Testis (tissue), 3 donors: Measurements from ENCODE around the gene IKZF1. TPM values are rescaled to one million over a fixed set of nuclear protein-coding genes. Genes with fewer than 3 reads are reported as not detected.

Experiments
- DNase-seq: peaks from one replicate; pipeline ENCODE4 v3.0.0-alpha.2; 2019
- H3K27ac ChIP-seq, 2 donors: fragments of 200-600 bp; sonication (generic); one replicate each; pipeline ENCODE4 v1.5.1; 2019
- H3K27me3 ChIP-seq: fragments of 200-600 bp; sonication (generic); one replicate; pipeline ENCODE4 v1.5.1; 2019
- H3K36me3 ChIP-seq: fragments of 200-600 bp; sonication (generic); one replicate; pipeline ENCODE4 v1.5.1; 2017; ENCODE audit warnings: low read depth; ENCODE audit errors: missing control alignments
- H3K4me1 ChIP-seq: fragments of 200-600 bp; sonication (generic); one replicate; pipeline ENCODE4 v1.5.1; 2019
- H3K4me3 ChIP-seq, 2 donors: fragments of 200-600 bp; sonication (generic); one replicate each; pipeline ENCODE4 v1.5.1; 2017 to 2019
- H3K9me3 ChIP-seq: fragments of 200-600 bp; sonication (generic); one replicate; pipeline ENCODE4 v1.5.1; 2017
- POLR2A ChIP-seq: fragments of 450-650 bp; IDR thresholded peaks from one replicate; pipeline ENCODE4 v1.6.1; 2017; ENCODE audit warnings: antibody characterized with exemption, mild to moderate bottlenecking, moderate library complexity
- WGBS, 2 donors: methylation state at CpG; one replicate each; pipeline ENCODE4 v1.1.5; 2018; 5-methylcytosine and 5-hydroxymethylcytosine counted together
- intact Hi-C: fragments of 100-400 bp; cut with DNase I; formaldehyde crosslinking; loops from one replicate; pipeline ENCODE4 v1.15.1; 2023; ENCODE audit warnings: low total_unique reads
- polyA plus RNA-seq: library from polyadenylated mRNA; stranded (reverse); fragments of 350-450 nt; fragmentation: Illumina TruSeq; extraction: RNeasy Lipid Tissue Mini Kit (QIAGEN cat#74804); gene quantifications from one replicate; pipeline ENCODE4 v1.2.3, GENCODE V29; 2014; ENCODE audit warnings: low read depth, low replicate concordance; ENCODE audit not compliant: insufficient read depth
- total RNA-seq, 2 donors: library from RNA; depleted of rRNA; stranded (reverse); fragments of >200 nt; gene quantifications; one replicate each; pipeline ENCODE4 v1.2.3, GENCODE V29; 2016
- TF ChIP-seq, protein P1 (sequence below), 3 experiments: fragments of 450-650 bp in 2 of 3; fragments of 200-600 bp in 1 of 3; sonication (generic) in 1 of 3; IDR thresholded peaks; one replicate each; pipeline ENCODE4 v1.5.1; 2016 to 2019; ENCODE audit warnings: antibody characterized with exemption in 3 of 3, mild to moderate bottlenecking in 2 of 3, moderate library complexity in 1 of 3

IKZF1 gene
- total and polyA plus RNA-seq, 3 donors from 2014 or later, result 4.2 to 10.4 (median 9.9) TPM

DNA sequence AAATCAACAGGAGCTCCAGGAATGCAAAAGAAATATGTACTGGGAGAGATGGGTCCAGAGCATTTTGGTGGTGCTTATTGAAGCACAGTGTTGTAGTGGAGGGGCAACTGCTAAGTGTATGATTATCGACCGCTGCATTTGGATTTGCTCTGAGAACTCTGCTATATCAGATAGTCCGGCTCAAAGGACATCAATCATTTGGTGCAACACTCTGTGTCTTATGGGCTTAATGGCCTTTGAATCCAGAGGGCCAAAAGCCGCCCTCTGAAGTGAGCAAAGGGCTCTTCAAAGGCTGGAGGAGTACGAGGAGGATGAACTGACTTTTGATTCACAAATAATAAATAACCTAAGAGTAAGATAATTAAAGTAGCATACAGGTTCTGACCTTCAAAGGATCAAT lies 9.4 kb upstream of the IKZF1 start:
- intact Hi-C loops, result no loop called here
- TF ChIP-seq, protein P1, sequence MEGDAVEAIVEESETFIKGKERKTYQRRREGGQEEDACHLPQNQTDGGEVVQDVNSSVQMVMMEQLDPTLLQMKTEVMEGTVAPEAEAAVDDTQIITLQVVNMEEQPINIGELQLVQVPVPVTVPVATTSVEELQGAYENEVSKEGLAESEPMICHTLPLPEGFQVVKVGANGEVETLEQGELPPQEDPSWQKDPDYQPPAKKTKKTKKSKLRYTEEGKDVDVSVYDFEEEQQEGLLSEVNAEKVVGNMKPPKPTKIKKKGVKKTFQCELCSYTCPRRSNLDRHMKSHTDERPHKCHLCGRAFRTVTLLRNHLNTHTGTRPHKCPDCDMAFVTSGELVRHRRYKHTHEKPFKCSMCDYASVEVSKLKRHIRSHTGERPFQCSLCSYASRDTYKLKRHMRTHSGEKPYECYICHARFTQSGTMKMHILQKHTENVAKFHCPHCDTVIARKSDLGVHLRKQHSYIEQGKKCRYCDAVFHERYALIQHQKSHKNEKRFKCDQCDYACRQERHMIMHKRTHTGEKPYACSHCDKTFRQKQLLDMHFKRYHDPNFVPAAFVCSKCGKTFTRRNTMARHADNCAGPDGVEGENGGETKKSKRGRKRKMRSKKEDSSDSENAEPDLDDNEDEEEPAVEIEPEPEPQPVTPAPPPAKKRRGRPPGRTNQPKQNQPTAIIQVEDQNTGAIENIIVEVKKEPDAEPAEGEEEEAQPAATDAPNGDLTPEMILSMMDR (IDR thresholded peaks at IDR 0.05), result no peak
- TF ChIP-seq POLR2A, result no peak
- WGBS, 2 donors, result 75 to 83% methylated on average over 5 of the region's 5 CpGs
- DNase-seq, result no peak
- no peaks in the 10 kb centered on the region for H3K4me1 ChIP-seq
- H3K27me3 ChIP-seq, result no peaks in the 10 kb centered on the region
- no peaks in the 10 kb centered on the region for H3K9me3 ChIP-seq
- no peak overlapping the region for H3K27ac ChIP-seq
- H3K36me3 ChIP-seq, result no peaks in the 10 kb centered on the region
- no peak overlapping the region for H3K4me3 ChIP-seq

DNA sequence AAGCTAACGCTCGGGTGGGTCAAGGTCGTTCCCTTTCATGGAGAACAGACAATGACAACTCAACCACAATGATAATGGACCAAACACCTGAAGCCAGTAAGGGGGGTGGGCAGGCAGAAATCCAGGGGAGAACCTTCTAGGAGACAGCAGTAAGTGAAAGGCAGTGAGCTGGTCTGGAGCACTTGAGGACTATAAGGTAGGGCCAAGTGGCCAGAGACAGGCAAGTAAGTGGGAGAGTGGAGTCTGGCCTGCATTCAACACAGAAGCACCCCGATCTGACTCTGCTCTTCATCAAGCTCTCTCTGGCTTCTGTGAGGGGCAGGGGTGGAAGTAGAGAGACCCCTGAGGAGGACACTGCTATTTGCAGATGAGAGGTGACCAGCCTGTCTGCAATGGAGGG lies 7.7 kb upstream of the IKZF1 start:
- no peaks in the 10 kb centered on the region for H3K27me3 ChIP-seq
- intact Hi-C loops, result no loop called here
- no peak for DNase-seq
- H3K4me3 ChIP-seq, result no peak overlapping the region
- H3K36me3 ChIP-seq, result no peaks in the 10 kb centered on the region
- H3K27ac ChIP-seq, result no peak overlapping the region
- H3K4me1 ChIP-seq, result no peaks in the 10 kb centered on the region
- TF ChIP-seq POLR2A, result no peak
- H3K9me3 ChIP-seq, result no peaks in the 10 kb centered on the region
- WGBS, 2 donors, result 47 to 64% methylated on average over 4 of the region's 4 CpGs

DNA sequence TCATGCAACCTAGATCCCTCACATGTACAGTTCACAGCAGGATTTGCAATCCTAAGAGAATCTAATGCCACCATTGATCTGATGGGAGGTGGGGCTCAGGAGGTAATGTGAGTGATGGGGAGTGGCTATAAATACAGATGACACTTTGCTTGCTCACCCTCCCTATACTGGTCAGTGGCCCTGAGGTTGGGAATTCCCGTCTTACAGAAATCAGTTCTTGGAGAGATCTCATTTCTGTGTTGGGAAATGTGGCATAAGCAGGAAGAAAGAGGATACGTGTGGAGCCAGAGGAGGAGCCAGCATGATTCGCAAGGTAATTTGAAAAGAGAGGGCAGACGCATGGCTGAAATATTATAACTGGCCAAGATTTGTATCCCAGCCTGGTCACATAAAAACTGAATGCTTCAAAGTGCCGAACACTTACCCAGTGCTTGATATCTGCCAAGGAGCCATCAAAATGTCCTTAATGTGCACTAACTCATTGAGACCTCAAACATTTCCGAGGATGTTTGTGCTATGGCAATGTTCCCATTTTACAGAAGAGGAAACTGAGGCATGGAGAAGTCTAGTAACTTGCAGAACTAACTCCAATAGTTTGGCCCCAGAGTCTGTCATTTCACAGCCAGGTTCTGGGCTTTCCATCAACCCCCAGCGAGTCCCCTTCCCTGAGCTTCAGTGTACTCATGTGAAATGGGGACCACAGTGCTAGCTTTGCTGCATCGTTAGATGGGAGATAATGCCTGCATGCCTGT lies 5.5 kb upstream of the IKZF1 start:
- H3K4me3 ChIP-seq, result no peak overlapping the region
- WGBS, 2 donors, result 82 to 86% methylated on average over 8 of the region's 8 CpGs
- no peak overlapping the region for H3K27ac ChIP-seq
- H3K9me3 ChIP-seq, result no peaks in the 10 kb centered on the region
- no peak for DNase-seq
- no peaks in the 10 kb centered on the region for H3K36me3 ChIP-seq
- no peak for TF ChIP-seq POLR2A
- TF ChIP-seq, protein P1 (IDR thresholded peaks at IDR 0.05), result no peak
- H3K4me1 ChIP-seq, result no peaks in the 10 kb centered on the region
- intact Hi-C loops, result no loop called here
- H3K27me3 ChIP-seq, result no peaks in the 10 kb centered on the region

DNA sequence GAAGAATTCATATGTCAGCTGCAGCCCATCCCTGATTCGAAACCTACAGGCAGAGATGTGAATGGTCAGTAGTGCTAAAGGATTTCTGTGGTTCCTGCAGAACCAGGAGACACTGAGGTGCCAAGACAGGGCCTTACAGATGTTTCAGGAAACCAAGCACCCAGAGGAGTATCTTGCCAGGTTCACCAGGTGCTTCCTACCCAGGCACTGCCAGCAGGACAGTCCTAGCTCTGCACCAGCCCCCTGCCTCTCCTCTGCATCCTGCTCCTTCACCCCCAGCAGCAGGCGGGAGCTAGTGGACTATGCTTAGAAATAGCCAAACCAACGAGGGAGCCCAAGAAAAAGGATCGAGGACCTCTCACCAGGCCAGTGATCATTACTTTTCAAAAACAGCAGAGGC lies 4.2 kb upstream of the IKZF1 start:
- Histone ChIP-seq H3K27ac (no peak overlapping the region), H3K9me3 (no peaks in the 10 kb centered on the region), H3K36me3 (no peaks in the 10 kb centered on the region), H3K4me3 (no peak overlapping the region), H3K4me1 (no peaks in the 10 kb centered on the region), H3K27me3 (no peaks in the 10 kb centered on the region)
- TF ChIP-seq, protein P1 (IDR thresholded peaks at IDR 0.05), result no peak
- no peak for TF ChIP-seq POLR2A
- intact Hi-C loops, result no loop called here
- WGBS, 2 donors, result 68 to 78% methylated on average over 4 of the region's 4 CpGs
- DNase-seq, result no peak

DNA sequence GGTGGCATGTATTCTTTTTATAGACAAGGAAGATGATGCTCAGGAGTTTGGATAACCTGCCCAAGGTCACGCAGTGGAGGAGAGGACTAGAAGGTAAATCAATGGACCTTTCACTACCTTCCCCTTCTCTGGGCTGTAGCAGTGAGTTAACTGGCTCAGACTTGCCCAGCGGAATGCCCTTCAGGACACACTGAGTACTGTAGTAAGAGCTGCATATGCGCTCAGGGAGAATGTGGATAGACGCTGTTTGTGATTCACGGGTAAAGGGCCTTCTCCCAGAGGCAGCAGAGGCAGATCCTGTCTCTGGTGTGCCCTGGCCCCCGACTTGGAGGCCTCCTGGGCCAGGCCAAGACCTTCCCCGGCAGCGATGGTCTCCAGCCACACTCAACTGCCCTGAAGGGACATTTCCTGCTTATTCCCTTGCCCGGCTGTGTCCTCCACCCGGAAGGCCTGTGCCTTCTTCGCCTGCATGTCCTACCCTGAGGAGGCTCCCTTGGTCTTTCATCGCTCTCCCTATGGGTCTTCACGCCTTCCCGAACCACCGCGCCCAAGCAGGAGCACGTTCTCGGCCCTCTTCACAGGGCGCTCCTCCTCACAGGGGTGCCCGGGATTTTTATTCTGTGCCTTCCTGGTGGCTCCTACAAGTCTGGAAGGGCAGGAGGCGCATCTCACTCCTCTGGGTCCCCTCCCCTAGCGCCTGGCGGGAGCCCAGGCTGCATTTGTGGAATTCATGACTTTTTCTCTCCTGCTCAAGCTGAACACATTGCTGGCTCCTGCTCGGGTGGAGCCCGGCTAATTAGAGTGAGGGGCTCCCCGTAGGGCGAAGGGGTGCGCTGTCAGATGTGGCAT lies 1.8 kb upstream of the IKZF1 start:
- peak overlapping the region in 1 of 2 donors; percentile 31 for H3K4me3 ChIP-seq
- no peak for DNase-seq

More for the DNA sequence above, 1.8 kb upstream of the IKZF1 start:
- WGBS, 2 donors, result 62 to 72% methylated on average over 27 to 28 of the region's 28 CpGs
- Histone ChIP-seq H3K9me3 (no peaks in the 10 kb centered on the region), H3K27ac (no peak overlapping the region), H3K36me3 (no peaks in the 10 kb centered on the region), H3K4me1 (no peaks in the 10 kb centered on the region), H3K27me3 (no peaks in the 10 kb centered on the region)
- no peak for TF ChIP-seq POLR2A
- TF ChIP-seq, protein P1 (IDR thresholded peaks at IDR 0.05), result no peak
- intact Hi-C loops, result no loop called here
